Neuronal stem cell (in vitro differentiated cells): ENCODE results near the gene RND2.

Source experiments
- DNase-seq: peaks from one replicate; pipeline ENCODE4 v3.0.0-alpha.2; 2013; ENCODE audit warnings: low spot score
- H2AFZ ChIP-seq: one replicate; pipeline ENCODE4 v1.6.1; 2013; ENCODE audit warnings: mild to moderate bottlenecking, low read length, inconsistent platforms
- H2AK5ac ChIP-seq: 2 replicates; pipeline ENCODE4 v1.6.1; 2013; ENCODE audit warnings: low read depth, mild to moderate bottlenecking, inconsistent platforms, low read length, moderate library complexity, mixed read lengths
- H2BK120ac ChIP-seq: 2 replicates; pipeline ENCODE4 v1.6.1; 2013; ENCODE audit warnings: low read depth, mild to moderate bottlenecking, inconsistent platforms, low read length, moderate library complexity, mixed read lengths
- H2BK12ac ChIP-seq: one replicate; pipeline ENCODE4 v1.6.1; 2013; ENCODE audit warnings: low read length, inconsistent platforms
- H2BK15ac ChIP-seq: 2 replicates; pipeline ENCODE4 v1.6.1; 2013; ENCODE audit warnings: mild to moderate bottlenecking, low read length, inconsistent platforms, mixed read lengths
- H2BK5ac ChIP-seq: one replicate; pipeline ENCODE4 v1.6.1; 2013; ENCODE audit warnings: inconsistent platforms, mild to moderate bottlenecking, low read length, moderate library complexity
- H3K14ac ChIP-seq: one replicate; pipeline ENCODE4 v1.6.1; 2013; ENCODE audit warnings: low read length, inconsistent platforms
- H3K18ac ChIP-seq: 2 replicates; pipeline ENCODE4 v1.6.1; 2013; ENCODE audit warnings: low read length, inconsistent platforms
- H3K23ac ChIP-seq: 2 replicates; pipeline ENCODE4 v1.6.1; 2013; ENCODE audit warnings: low read depth, mild to moderate bottlenecking, mixed read lengths, low read length, inconsistent platforms; ENCODE audit not compliant: poor library complexity
- H3K27ac ChIP-seq: replicated peaks from 3 replicates; pipeline ENCODE4 v1.5.1; 2013; ENCODE audit warnings: low read length, inconsistent platforms
- H3K27me3 ChIP-seq, 3 experiments: 2 replicates each; pipeline ENCODE4 v1.6.1; 2013; ENCODE audit warnings: low read length in 3 of 3, mild to moderate bottlenecking in 2 of 3, inconsistent platforms in 1 of 3, low read depth in 1 of 3, mixed read lengths in 1 of 3, moderate library complexity in 1 of 3; ENCODE audit not compliant: control insufficient read depth in 3 of 3, insufficient read depth in 3 of 3
- H3K36me3 ChIP-seq, 2 donors: replicated peaks in 1 of 2; 2 replicates each; pipeline ENCODE4 v1.6.1; 2013; ENCODE audit warnings: low read length in 2 of 2; ENCODE audit not compliant: control insufficient read depth in 2 of 2, insufficient read depth in 2 of 2
- H3K4ac ChIP-seq: 2 replicates; pipeline ENCODE4 v1.6.1; 2013; ENCODE audit warnings: inconsistent platforms, mild to moderate bottlenecking, low read length, moderate library complexity
- H3K4me1 ChIP-seq, 2 donors: 1 replicate in 1 of 2; 2 replicates in 1 of 2; pipeline ENCODE4 v1.6.1; 2013; ENCODE audit warnings: low read length in 2 of 2, low read depth in 1 of 2; ENCODE audit not compliant: control insufficient read depth in 2 of 2, insufficient read depth in 1 of 2
- H3K4me2 ChIP-seq: one replicate; pipeline ENCODE4 v1.6.1; 2013; ENCODE audit warnings: mild to moderate bottlenecking, low read length, inconsistent platforms; ENCODE audit not compliant: insufficient read depth, poor library complexity, severe bottlenecking
- H3K4me3 ChIP-seq, 2 donors: 2 replicates each; pipeline ENCODE4 v1.5.1; 2013; ENCODE audit warnings: low read length in 2 of 2, mild to moderate bottlenecking in 2 of 2, inconsistent platforms in 1 of 2, moderate library complexity in 1 of 2
- H3K79me1 ChIP-seq: one replicate; pipeline ENCODE4 v1.6.1; 2013; ENCODE audit warnings: low read depth, mild to moderate bottlenecking, inconsistent platforms, low read length, moderate library complexity
- H3K9ac ChIP-seq: one replicate; pipeline ENCODE4 v1.6.1; 2013; ENCODE audit warnings: mild to moderate bottlenecking, low read depth, low read length, inconsistent platforms; ENCODE audit not compliant: poor library complexity
- H3K9me3 ChIP-seq, 2 donors: replicated peaks in 1 of 2; 2 replicates each; pipeline versions ENCODE3 to v1.6.1; 2013; ENCODE audit warnings: low read length in 2 of 2, mild to moderate bottlenecking in 2 of 2, inconsistent platforms in 1 of 2, low read depth in 1 of 2, mixed read lengths in 1 of 2, moderate library complexity in 1 of 2; ENCODE audit not compliant: control insufficient read depth in 2 of 2, insufficient read depth in 1 of 2
- H4K8ac ChIP-seq: one replicate; pipeline ENCODE4 v1.6.1; 2013; ENCODE audit warnings: low read depth, mild to moderate bottlenecking, inconsistent platforms, low read length, moderate library complexity
- H4K91ac ChIP-seq: one replicate; pipeline ENCODE4 v1.6.1; 2013; ENCODE audit warnings: low read length, low read depth, mild to moderate bottlenecking, inconsistent platforms; ENCODE audit not compliant: poor library complexity
- WGBS, 2 donors: extraction: QIAGEN DNeasy Blood & Tissue Kit; methylation state at CpG; one replicate each; pipeline ENCODE4 v1.1.7; 2013; ENCODE audit warnings: missing lambda C conversion rate in 2 of 2, mixed read lengths in 1 of 2; ENCODE audit not compliant: insufficient read length in 2 of 2, insufficient replicate concordance in 1 of 2; ENCODE audit errors: extremely low coverage in 2 of 2; 5-methylcytosine and 5-hydroxymethylcytosine counted together

The RND2 gene

DNA sequence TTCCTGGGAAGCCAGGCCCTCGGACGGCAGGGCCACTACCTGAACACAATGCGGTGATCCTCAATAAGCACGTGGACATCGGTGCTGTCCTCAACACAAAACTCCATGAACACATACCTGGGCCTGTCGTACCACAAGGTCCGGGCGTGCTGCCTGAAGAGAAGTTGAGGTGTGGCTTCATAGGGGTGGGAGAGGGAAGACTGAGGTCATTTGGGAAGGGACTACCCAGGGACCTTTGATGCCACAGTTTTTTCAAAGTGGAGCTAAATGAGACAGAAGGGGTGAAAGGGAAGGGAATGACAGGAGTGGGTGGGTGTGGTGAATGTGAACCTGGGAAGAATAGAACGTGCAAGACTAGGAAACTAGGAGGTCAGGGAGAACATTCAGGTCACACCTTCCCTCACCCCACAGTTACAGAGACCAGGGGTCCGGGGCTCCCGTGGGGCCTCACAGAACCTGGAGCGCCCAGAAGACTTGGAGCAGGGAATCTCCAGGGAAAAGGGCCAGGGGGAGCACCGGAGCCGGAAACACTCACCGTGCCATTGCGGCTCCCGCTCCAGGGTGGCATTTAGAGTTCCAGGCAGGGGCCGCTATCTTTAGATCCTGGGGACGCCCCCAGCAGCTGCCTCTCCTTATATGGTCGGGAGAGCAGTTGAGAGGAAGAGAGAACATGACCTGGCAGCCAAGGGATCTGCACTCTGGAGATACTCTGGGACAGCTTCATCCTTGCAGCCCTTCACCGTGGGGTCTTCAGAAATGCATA, 45.3 kb upstream of the RND2 start, which contains the start of gene PTGES3L:
Gene PTGES3L, minus strand, starts transcription at position 570 of the 763 bp plus-strand sequence. Its CDS starts 27 bp downstream, at position 543.
- H2BK15ac ChIP-seq: no peak within 1 kb of the TSS
- no peak for DNase-seq
- peak within 1 kb of the TSS; percentile 81 for H2AK5ac ChIP-seq
- H3K4ac ChIP-seq: peak within 1 kb of the TSS; percentile 37
- H4K91ac ChIP-seq: peak within 1 kb of the TSS; percentile 72
- peaks cover 10% of the 10 kb centered on the region for H3K79me1 ChIP-seq
- peak within 1 kb of the TSS; percentile 75 for H2BK5ac ChIP-seq
- peak within 1 kb of the TSS; percentile 96 for H3K4me2 ChIP-seq
- H3K18ac ChIP-seq: peak within 1 kb of the TSS; percentile 91
- peak within 1 kb of the TSS; percentile 87 for H2BK120ac ChIP-seq
- peaks cover 2 to 12% of the 10 kb centered on the region in 2 donors for H3K4me1 ChIP-seq
- H3K9me3 ChIP-seq: peaks cover 0 to 3% of the 10 kb centered on the region in 2 donors
- WGBS, 2 donors: no CpG with 5 or more reads among the region's 21 CpGs
- H3K27me3 ChIP-seq: no peaks in the 10 kb centered on the region
- H3K27ac ChIP-seq: peak within 1 kb of the TSS; percentile 59
- peak within 1 kb of the TSS; percentile 59 to 97 for H3K4me3 ChIP-seq
- peak within 1 kb of the TSS; percentile 89 for H3K14ac ChIP-seq
- peak within 1 kb of the TSS; percentile 99 for H3K23ac ChIP-seq
- H2AFZ ChIP-seq: peak within 1 kb of the TSS; percentile 86
- H3K36me3 ChIP-seq: peaks cover 0 to 10% of the 10 kb centered on the region in 2 donors
- H3K9ac ChIP-seq: peak within 1 kb of the TSS; percentile 98
- H4K8ac ChIP-seq: no peak within 1 kb of the TSS
- H2BK12ac ChIP-seq: peak within 1 kb of the TSS; percentile 22

DNA sequence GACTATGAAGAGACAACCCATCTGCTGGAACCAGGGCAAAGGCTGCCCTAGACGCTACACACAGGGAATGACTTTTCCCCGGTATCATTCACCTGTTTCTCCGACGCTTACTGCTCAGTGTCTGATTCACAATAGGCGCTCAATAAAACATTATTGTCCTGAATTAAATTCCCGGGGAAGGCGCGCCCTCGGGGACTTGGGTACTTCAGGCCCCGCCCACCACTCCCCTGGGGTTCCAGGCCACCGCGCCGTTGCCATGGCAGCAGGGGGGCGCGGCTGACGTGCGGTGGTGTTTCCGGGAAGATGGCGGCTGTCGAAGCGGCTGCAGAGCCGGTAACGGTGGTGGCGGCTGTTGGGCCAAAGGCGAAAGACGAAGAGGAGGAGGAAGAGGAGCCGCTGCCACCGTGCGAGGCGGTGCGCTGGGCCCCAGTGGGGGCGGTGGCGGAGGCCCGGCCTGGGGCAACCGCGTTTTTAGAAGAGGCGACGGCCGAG, 44.7 kb upstream of the RND2 start, which contains the start of gene RUNDC1:
Gene RUNDC1, plus strand, starts transcription at position 292 of the 492 bp plus-strand sequence. Its CDS starts 12 bp downstream, at position 304.
- peak within 1 kb of the TSS; percentile 96 for H3K4me2 ChIP-seq
- H3K79me1 ChIP-seq: peaks cover 10% of the 10 kb centered on the region
- no peak within 1 kb of the TSS for H4K8ac ChIP-seq
- peaks cover 2 to 16% of the 10 kb centered on the region in 2 donors for H3K36me3 ChIP-seq
- H2AFZ ChIP-seq: peak within 1 kb of the TSS; percentile 86
- no peak within 1 kb of the TSS for H2BK15ac ChIP-seq
- H2BK12ac ChIP-seq: peak within 1 kb of the TSS; percentile 22
- H3K27me3 ChIP-seq: no peaks in the 10 kb centered on the region
- H3K27ac ChIP-seq: peak within 1 kb of the TSS; percentile 59
- peaks cover 2 to 12% of the 10 kb centered on the region in 2 donors for H3K4me1 ChIP-seq
- peak within 1 kb of the TSS; percentile 89 for H3K14ac ChIP-seq
- peak within 1 kb of the TSS; percentile 72 for H4K91ac ChIP-seq
- peak within 1 kb of the TSS; percentile 81 for H2AK5ac ChIP-seq
- no CpG with 5 or more reads among the region's 39 CpGs for WGBS, 2 donors
- peak within 1 kb of the TSS; percentile 99 for H3K23ac ChIP-seq
- peak within 1 kb of the TSS; percentile 37 for H3K4ac ChIP-seq
- peak; percentile 91 for DNase-seq
- peak within 1 kb of the TSS; percentile 87 for H2BK120ac ChIP-seq
- H3K4me3 ChIP-seq: peak within 1 kb of the TSS; percentile 59 to 97
- peak within 1 kb of the TSS; percentile 75 for H2BK5ac ChIP-seq
- H3K9me3 ChIP-seq: peaks cover 0 to 3% of the 10 kb centered on the region in 2 donors
- H3K18ac ChIP-seq: peak within 1 kb of the TSS; percentile 91
- peak within 1 kb of the TSS; percentile 98 for H3K9ac ChIP-seq

DNA sequence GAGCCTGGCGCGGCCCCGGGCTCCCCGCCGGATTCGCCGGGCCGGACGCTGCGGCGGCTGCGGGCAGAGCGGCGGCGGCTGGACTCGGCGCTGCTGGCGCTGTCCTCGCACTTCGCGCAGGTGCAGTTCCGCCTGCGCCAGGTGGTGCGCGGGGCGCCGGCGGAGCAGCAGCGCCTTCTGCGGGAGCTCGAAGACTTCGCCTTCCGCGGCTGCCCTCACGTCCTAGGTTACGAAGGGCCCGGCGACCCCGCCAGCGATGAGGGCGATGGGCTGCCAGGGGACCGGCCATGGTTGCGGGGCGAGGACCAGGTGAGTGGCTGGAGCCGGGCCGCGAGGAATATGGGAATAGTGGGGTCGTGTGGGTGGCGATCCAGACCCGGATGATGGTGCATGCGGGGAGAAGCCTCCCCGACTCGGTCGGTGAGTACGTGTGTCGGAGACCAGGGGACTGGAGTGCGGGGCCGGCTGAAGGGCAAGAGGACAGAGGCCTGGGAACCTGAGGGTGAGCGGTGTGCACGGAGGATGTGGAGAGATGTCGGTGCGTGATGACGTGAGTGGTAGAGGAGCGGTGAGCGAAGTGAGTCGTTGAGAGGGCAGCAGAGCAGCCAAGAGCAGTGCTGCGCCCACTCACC, 44.1 kb upstream of the RND2 start:
- peak; percentile 27 for DNase-seq
- H3K18ac ChIP-seq: peak overlapping the region; percentile 91
- peak overlapping the region; percentile 86 for H2AFZ ChIP-seq
- H4K8ac ChIP-seq: no peak overlapping the region
- H3K27me3 ChIP-seq: no peaks in the 10 kb centered on the region
- H3K14ac ChIP-seq: peak overlapping the region; percentile 89
- peaks cover 2 to 21% of the 10 kb centered on the region in 2 donors for H3K36me3 ChIP-seq
- H3K23ac ChIP-seq: peak overlapping the region; percentile 99
- peaks cover 0 to 3% of the 10 kb centered on the region in 2 donors for H3K9me3 ChIP-seq
- H3K79me1 ChIP-seq: peaks cover 10% of the 10 kb centered on the region
- H2AK5ac ChIP-seq: peak overlapping the region; percentile 81
- peaks cover 2 to 12% of the 10 kb centered on the region in 2 donors for H3K4me1 ChIP-seq
- H3K4me2 ChIP-seq: peak overlapping the region; percentile 96
- H3K27ac ChIP-seq: peak overlapping the region; percentile 59
- peak overlapping the region; percentile 87 for H2BK120ac ChIP-seq
- H4K91ac ChIP-seq: peak overlapping the region; percentile 72
- peak overlapping the region; percentile 22 for H2BK12ac ChIP-seq
- peak overlapping the region; percentile 75 for H2BK5ac ChIP-seq
- H3K4ac ChIP-seq: peak overlapping the region; percentile 37
- H3K9ac ChIP-seq: peak overlapping the region; percentile 98
- H2BK15ac ChIP-seq: no peak overlapping the region
- no CpG with 5 or more reads among the region's 67 CpGs for WGBS, 2 donors
- H3K4me3 ChIP-seq: peak overlapping the region; percentile 59 to 97

DNA sequence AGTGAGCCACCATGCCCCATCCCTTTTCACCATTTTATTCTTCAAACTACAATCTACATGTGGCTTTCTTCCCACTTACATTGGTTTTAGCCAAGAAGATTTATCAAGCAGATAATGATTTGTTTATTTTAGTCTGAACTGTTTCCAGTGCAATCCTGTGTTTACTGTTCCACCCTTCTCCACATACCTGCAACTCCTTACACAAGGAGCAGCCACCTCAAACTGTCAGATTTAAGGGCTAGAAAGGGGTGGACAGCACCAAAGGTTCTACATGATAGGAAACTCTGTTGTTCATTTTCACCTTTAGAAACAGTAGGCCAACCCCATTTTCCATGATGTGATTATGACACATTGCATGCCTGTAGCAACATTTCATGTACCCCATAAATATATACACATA, 42.8 kb upstream of the RND2 start:
- Histone ChIP-seq H3K4me2 (no peak overlapping the region), H3K18ac (no peak overlapping the region), H3K14ac (no peak overlapping the region), H3K4ac (no peak overlapping the region), H2AK5ac (no peak overlapping the region), H3K27ac (no peak overlapping the region), H3K4me3 (no peak overlapping the region), H2BK12ac (no peak overlapping the region), H2BK120ac (no peak overlapping the region), H3K27me3 (no peaks in the 10 kb centered on the region), H3K4me1 (peaks cover 2 to 12% of the 10 kb centered on the region in 2 donors), H2AFZ (no peak overlapping the region), H4K8ac (no peak overlapping the region), H3K79me1 (peaks cover 10% of the 10 kb centered on the region), H3K36me3 (peaks cover 4 to 32% of the 10 kb centered on the region in 2 donors), H3K9me3 (peaks cover 0 to 3% of the 10 kb centered on the region in 2 donors), H4K91ac (no peak overlapping the region), H2BK15ac (no peak overlapping the region), H2BK5ac (no peak overlapping the region), H3K23ac (no peak overlapping the region), H3K9ac (no peak overlapping the region)
- DNase-seq: no peak
